Astrocyte of the spinal cord (primary cell): ENCODE results near the gene ENOPH1.

ENCODE experiments used
- DNase-seq: peaks from one replicate; pipeline ENCODE4 v3.0.0; 2011; ENCODE audit warnings: low read depth, low spot score
- H3K4me3 ChIP-seq: 2 replicates; pipeline ENCODE4 v1.5.1; 2011; ENCODE audit warnings: low read depth, mild to moderate bottlenecking, low read length, moderate library complexity
- CTCF ChIP-seq: IDR thresholded peaks from 2 replicates; pipeline ENCODE4 v1.5.1; 2012; ENCODE audit warnings: low read depth, mild to moderate bottlenecking, low read length, inconsistent platforms
- in situ Hi-C: cut with HindIII; loops from 2 replicates; pipeline ENCODE4 v1.10.0; 2017; ENCODE audit warnings: low sequenced_read_pairs

ENOPH1 gene

GRCh38 chr4:82433791-82434190, 3.4 kb downstream of the ENOPH1 start:
- no peak for DNase-seq
- H3K4me3 ChIP-seq: no peak overlapping the region
- TF ChIP-seq CTCF: no peak
- in situ Hi-C loops: no loop called here

GRCh38 chr4:82434949-82435348, 4.6 kb downstream of the ENOPH1 start:
- H3K4me3 ChIP-seq: no peak overlapping the region
- in situ Hi-C loops: no loop called here
- no peak for DNase-seq
- no peak for TF ChIP-seq CTCF

- no peak overlapping the region for H3K4me3 ChIP-seq
- DNase-seq: no peak
- in situ Hi-C loops: no loop called here
- TF ChIP-seq CTCF: no peak
These were observed 5.7 kb downstream of the ENOPH1 start for GRCh38 chr4:82436130-82436529.

- no peak overlapping the region for H3K4me3 ChIP-seq
- in situ Hi-C loops: no loop called here
- DNase-seq: no peak
- no peak for TF ChIP-seq CTCF
These were observed 6.4 kb downstream of the ENOPH1 start for GRCh38 chr4:82436780-82437179.

GRCh38 chr4:82437285-82438005, 7.1 kb downstream of the ENOPH1 start:
- TF ChIP-seq CTCF: no peak
- no peak overlapping the region for H3K4me3 ChIP-seq
- DNase-seq: no peak
- in situ Hi-C loops: no loop called here

GRCh38 chr4:82439088-82439487, 8.7 kb downstream of the ENOPH1 start:
- TF ChIP-seq CTCF: no peak
- H3K4me3 ChIP-seq: no peak overlapping the region
- in situ Hi-C loops: no loop called here
- no peak for DNase-seq
